ENCODE measurements around the gene DMRT2. TPM values are rescaled to one million over a fixed set of nuclear protein-coding genes. Genes with fewer than 3 reads are reported as not detected.

The DMRT2 gene
- total and polyA plus RNA-seq, 2 of the 8 experiments (the other 6 are each of a cell fraction or from before 2014, with no cell fraction given) = 0.29 to 0.93 TPM

DNA sequence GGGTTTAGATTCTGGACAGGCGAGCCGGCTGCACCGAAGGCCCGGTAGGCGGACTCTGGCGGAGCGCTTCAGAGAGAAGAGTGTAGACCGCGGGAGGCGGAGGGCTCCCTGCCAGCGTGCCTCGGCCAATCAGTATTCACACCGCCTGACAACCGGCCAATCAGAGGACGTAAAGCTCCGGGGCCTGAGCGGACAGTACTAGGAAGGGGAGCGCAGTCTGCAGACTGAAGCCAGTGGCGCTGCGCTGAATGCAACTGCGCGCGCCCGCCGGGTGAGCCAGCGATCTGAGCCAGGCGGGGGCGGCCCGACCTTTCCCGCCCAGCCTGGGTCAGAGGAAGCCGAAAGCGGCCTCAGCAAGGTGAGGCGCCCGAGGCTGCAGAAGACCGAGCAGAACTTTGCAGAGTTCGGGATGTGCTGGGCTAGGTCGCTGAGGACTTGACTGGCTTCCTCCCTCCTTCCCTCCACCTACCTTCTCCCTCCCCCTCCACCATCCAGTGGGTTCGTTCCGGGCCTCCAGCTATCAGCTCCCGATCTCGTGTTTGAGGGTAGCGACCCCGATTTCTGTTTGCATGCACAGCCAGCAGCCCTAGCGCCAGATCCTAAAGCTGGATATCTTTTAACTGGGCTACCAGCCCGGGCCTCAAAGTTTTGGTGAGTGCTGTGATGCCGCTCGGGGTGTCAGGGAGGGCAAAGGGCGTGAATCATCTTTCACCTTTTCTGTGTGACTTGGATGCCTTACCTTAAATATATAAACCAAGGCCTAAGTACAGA lies at the start of gene DMRT2 (continued):
- peak; percentile 65 for TF ChIP-seq KDM4A (IDR thresholded peaks at IDR 0.05; ENCODE audit: low read depth, low read length, severe bottlenecking)
- peak; percentile 33; the same call in 1 of the 2 replicates for TF ChIP-seq SP1 (IDR thresholded peaks at IDR 0.05; ENCODE audit: low read depth, low read length)
- TF ChIP-seq EP300 (IDR thresholded peaks at IDR 0.05; ENCODE audit: borderline replicate concordance in 1 of 2, low read depth in 2 of 2, low read length in 2 of 2) = no peak
- no peak for TF ChIP-seq BCL11A (IDR thresholded peaks at IDR 0.05; ENCODE audit: low read depth in 2 of 2, low read length in 2 of 2)
- no peak for TF ChIP-seq CBX5 (IDR thresholded peaks at IDR 0.05; ENCODE audit: low read depth, low read length)
- no peak for TF ChIP-seq CTBP2 (IDR thresholded peaks at IDR 0.05; ENCODE audit: borderline replicate concordance, insufficient read depth, insufficient read length, low read length)
- TF ChIP-seq RBBP5 (IDR thresholded peaks at IDR 0.05; ENCODE audit: borderline replicate concordance, low read depth, low read length) = no peak

Measured in H1 (cell line).